Fibroblast of the aortic adventitia (primary cell): Measurements from ENCODE around the gene SPRED3. TPM values are rescaled to one million over a fixed set of nuclear protein-coding genes. Genes with fewer than 3 reads are reported as not detected.
"Not testable (repeated sequence)": the region's sequence is repeated elsewhere in the genome, so short reads cannot be mapped to it uniquely, and the experiment has no call there.

Experiments used
- DNase-seq: peaks from one replicate; pipeline ENCODE4 v3.0.0-alpha.2; 2010; ENCODE audit warnings: low read depth
- H3K4me3 ChIP-seq: 2 replicates; pipeline ENCODE4 v1.5.1; 2011; ENCODE audit warnings: low read depth, mild to moderate bottlenecking, control low read depth, low read length, moderate library complexity
- CTCF ChIP-seq: IDR thresholded peaks from 2 replicates; pipeline ENCODE4 v1.5.1; 2011; ENCODE audit warnings: mild to moderate bottlenecking, low read length, control low read depth, inconsistent platforms; ENCODE audit not compliant: insufficient read depth
- total RNA-seq: library from RNA; depleted of rRNA; stranded (reverse); fragments of >200 nt; gene quantifications from 2 replicates; pipeline ENCODE4 v1.2.3, GENCODE V29; 2012; ENCODE audit warnings: low replicate concordance

The SPRED3 gene
- total RNA-seq, 1 donor = 9.7 TPM

GRCh38 chr19:38411041-38411712 lies 22.7 kb downstream of the SPRED3 start:
- DNase-seq = no peak

GRCh38 chr19:38411898-38412297 lies 23.4 kb downstream of the SPRED3 start:
- DNase-seq = not testable (repeated sequence)

More at GRCh38 chr19:38411041-38411712, 22.7 kb downstream of the SPRED3 start:
- no peak for TF ChIP-seq CTCF
- no peak overlapping the region for H3K4me3 ChIP-seq

GRCh38 chr19:38412491-38412890 lies 24.0 kb downstream of the SPRED3 start:
- TF ChIP-seq CTCF = no peak
- DNase-seq = no peak
- no peak overlapping the region for H3K4me3 ChIP-seq

More at GRCh38 chr19:38411898-38412297, 23.4 kb downstream of the SPRED3 start:
- not testable (repeated sequence) for H3K4me3 ChIP-seq

GRCh38 chr19:38412961-38413360 lies 24.5 kb downstream of the SPRED3 start:
- no peak overlapping the region for H3K4me3 ChIP-seq
- DNase-seq = no peak
- no peak for TF ChIP-seq CTCF

- TF ChIP-seq CTCF = no peak
- no peak overlapping the region for H3K4me3 ChIP-seq
- DNase-seq = no peak
Observed at GRCh38 chr19:38413416-38413815, 24.9 kb downstream of the SPRED3 start.

DNA sequence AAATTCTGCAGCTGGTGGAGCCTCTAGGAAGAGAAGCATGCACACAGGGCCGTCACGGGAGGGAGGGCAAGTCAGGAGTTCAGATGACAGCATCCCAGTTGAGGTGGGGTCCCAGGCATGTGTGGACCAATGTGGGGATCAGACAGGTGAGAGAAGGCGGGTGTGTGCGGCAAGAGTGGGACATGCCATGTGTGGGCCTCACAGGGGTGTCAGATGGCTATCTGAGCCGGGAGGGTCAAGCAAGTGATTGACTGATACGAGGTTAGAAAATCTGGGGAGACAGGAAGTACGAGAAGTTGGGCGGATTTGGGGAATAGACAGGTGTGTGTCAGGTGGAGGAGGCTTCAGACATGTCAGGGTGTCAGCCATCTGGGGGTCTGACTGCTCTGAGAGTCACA lies 28.6 kb downstream of the SPRED3 start:
- DNase-seq = no peak
- no peak for TF ChIP-seq CTCF

DNA sequence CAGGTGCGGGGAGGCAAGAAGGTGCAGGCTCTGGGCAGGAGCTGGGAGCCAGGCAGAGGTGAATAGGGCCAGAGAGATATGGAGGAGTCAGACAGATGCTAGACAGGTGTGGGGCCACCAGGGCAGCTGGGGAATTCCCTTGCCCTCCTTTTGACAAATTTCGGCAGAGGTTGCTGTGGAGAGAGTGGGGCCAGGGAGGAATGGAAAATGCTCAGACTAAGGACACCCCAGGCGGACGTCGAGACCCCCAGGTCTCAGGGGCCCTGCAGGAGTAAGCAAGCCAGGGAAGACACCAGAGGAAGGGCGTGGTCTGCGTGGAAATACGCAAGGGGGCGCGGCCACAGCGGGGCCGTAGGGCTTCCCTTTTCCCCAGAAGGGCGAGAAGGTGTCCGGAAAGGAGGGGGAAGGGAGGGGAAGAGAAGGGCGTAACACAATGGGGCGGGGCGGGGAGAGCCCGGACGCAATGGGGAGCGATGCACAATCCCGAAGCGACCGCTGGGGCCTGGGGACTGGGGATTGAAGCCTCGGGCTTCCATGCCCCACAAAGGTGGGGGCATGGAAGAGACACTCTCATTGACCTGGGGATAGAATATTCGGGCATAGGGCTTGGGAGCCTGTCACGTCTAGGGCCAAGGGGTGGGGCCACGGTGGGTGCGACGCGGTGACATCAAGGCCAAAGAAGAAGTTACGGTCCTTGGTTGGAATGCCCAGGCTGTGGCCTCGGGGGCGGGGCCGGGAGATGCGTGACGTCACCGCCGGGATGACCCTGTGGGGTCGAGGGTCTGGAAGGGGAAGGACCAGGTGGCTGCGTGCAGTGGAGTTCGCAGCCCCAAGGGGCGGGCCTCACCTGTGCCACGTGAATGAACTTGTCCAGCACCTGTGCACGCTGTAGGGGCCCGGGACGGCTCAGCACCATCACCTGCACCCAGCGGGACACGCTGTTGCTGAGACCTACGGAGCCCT lies 29.3 kb downstream of the SPRED3 start:
- no peak overlapping the region for H3K4me3 ChIP-seq
- DNase-seq = no peak
- TF ChIP-seq CTCF = no peak

More for the DNA sequence above, 28.6 kb downstream of the SPRED3 start:
- H3K4me3 ChIP-seq = no peak overlapping the region
